ENCODE measurements around the gene OR4C46. TPM values are rescaled to one million over a fixed set of nuclear protein-coding genes. Genes with fewer than 3 reads are reported as not detected.

OR4C46 gene
- total RNA-seq (2014; rRNA removed; shearing (Covaris generic)), result not detected in 2 replicates
- not detected in 2 replicates for polyA plus RNA-seq (2016; fragmentation: Nextera tagmentation; extraction: Ambion mirVana)
- long read RNA-seq, result 0 reads

DNA sequence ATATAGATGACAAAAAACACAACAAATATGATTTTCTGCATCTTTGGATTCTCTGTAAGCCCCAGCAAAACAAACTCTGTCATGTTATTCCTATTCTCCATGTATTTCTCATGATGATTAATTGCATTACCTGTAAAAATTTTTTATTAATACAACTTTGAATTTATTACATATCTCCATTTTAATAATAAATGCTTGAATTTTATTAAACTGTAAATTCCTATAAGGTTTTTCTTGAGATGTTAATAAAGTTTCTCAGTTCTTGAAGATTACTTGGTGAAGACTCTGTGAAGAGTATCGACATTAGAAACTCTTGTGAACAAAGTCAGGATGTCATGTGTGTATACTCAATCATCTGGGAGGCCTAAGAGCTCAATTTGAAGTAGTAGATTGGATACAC, at the start of gene OR4C46:
TSS of gene OR4C46 (minus strand) at position 101 of the 400 bp plus-strand sequence. CDS start at position 101, 0 bp downstream.
- no peak for DNase-seq (ENCODE audit: low spot score)
- Histone ChIP-seq H3K4me3 (no peak within 1 kb of the TSS), H3K36me3 (ENCODE audit: insufficient read depth) (0 out of 2 replicates have a peak, but pooled peaks cover 3% of the 10 kb centered on the region), H3K9me2 (ENCODE audit: insufficient read depth) (no peaks in the 10 kb centered on the region), H3K27me3 (ENCODE audit: insufficient read depth) (no peaks in the 10 kb centered on the region), H3K4me1 (ENCODE audit: insufficient read depth) (no peaks in the 10 kb centered on the region), H3K27ac (ENCODE audit: low read depth) (no peak within 1 kb of the TSS), H3F3A (replicated peaks; ENCODE audit: low read depth) (no peaks in the 10 kb centered on the region), H3K4me2 (no peak within 1 kb of the TSS), H4K20me1 (replicated peaks; ENCODE audit: insufficient read depth) (no peaks in the 10 kb centered on the region), H3K79me2 (replicated peaks; ENCODE audit: insufficient read depth) (no peaks in the 10 kb centered on the region), H2AFZ (no peak within 1 kb of the TSS)
- no peak for ATAC-seq
- Mint-ChIP-seq H3K27ac (no peak within 1 kb of the TSS), H3K4me3 (no peak within 1 kb of the TSS), H3K9me3 (peaks cover 90% of the 10 kb centered on the region), H3K27me3 (ENCODE audit: insufficient read depth, low read depth, poor library complexity) (peaks cover 8% of the 10 kb centered on the region), H3K36me3 (ENCODE audit: low read depth) (peaks cover 19% of the 10 kb centered on the region), H3K4me1 (no peaks in the 10 kb centered on the region)
- TF ChIP-seq POLR2AphosphoS5 (IDR thresholded peaks at IDR 0.05; ENCODE audit: low read depth) (no peak), CREB1 (CRISPR knock-in tag; IDR thresholded peaks at IDR 0.05; ENCODE audit: low read depth) (no peak), EZH2 (IDR thresholded peaks at IDR 0.05; ENCODE audit: low read depth, unreplicated experiment) (no peak), EZH2phosphoT487 (IDR thresholded peaks at IDR 0.05; ENCODE audit: unreplicated experiment) (no peak), STAT1 (IDR thresholded peaks at IDR 0.05; ENCODE audit: unreplicated experiment) (no peak), ZNF462 (CRISPR knock-in tag; IDR thresholded peaks at IDR 0.05) (no peak), REST (IDR thresholded peaks at IDR 0.05; ENCODE audit: unreplicated experiment) (no peak), CTCF (conservative IDR thresholded peaks at IDR 0.05; ENCODE audit: low read depth in 2 of 2) (no peak), NANOG (IDR thresholded peaks at IDR 0.05; ENCODE audit: borderline replicate concordance) (no peak), ZNF331 (CRISPR knock-in tag; IDR thresholded peaks at IDR 0.05; ENCODE audit: low read depth) (no peak), JUNB (IDR thresholded peaks at IDR 0.05; ENCODE audit: unreplicated experiment) (no peak), ZNF114 (CRISPR knock-in tag; IDR thresholded peaks at IDR 0.05) (no peak)
- TF ChIP-seq, protein P1, sequence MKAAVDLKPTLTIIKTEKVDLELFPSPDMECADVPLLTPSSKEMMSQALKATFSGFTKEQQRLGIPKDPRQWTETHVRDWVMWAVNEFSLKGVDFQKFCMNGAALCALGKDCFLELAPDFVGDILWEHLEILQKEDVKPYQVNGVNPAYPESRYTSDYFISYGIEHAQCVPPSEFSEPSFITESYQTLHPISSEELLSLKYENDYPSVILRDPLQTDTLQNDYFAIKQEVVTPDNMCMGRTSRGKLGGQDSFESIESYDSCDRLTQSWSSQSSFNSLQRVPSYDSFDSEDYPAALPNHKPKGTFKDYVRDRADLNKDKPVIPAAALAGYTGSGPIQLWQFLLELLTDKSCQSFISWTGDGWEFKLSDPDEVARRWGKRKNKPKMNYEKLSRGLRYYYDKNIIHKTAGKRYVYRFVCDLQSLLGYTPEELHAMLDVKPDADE (IDR thresholded peaks at IDR 0.05), result no peak

Data from GM23338 (cell line).